GM12801 (cell line): ENCODE data around the gene NAA38.

Source experiments
- TF ChIP-seq, protein P1 (sequence below): IDR thresholded peaks from one replicate; pipeline ENCODE4 v1.5.1; 2011; ENCODE audit warnings: control low read depth; ENCODE audit not compliant: insufficient read length; ENCODE audit errors: extremely low read depth

The NAA38 gene

DNA sequence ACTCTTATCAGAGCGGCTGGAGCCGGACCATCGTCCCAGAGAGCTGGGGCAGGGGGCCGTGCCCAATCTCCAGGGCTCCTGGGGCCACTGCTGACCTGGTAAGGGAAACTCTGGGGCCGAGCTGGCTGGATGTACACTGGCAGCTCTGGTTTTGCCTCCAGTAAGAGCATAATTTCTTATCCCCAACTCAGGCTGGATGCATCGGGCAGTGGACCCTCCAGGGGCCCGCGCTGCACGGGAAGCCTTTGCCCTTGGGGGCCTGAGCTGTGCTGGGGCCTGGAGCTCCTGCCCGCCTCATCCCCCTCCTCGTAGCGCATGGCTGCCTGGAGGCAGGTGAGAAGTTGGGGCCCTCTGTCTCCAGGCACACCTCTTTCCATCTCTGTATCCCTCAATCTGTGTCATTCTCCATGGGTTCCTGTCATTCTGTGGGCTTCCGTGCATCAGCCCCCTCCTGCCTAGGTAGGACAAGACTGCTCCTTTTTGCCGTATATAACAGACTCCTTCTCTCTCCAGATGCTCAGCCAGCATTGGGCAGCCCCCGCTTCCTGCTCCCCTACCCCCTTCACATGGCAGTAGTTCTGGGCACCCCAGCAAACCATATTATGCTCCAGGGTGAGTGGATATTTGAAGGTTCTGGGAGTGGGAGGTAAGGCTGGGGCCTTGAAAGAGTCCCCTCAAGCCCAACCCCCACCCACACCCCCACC, 11.8 kb downstream of the NAA38 start:
- TF ChIP-seq, protein P1, sequence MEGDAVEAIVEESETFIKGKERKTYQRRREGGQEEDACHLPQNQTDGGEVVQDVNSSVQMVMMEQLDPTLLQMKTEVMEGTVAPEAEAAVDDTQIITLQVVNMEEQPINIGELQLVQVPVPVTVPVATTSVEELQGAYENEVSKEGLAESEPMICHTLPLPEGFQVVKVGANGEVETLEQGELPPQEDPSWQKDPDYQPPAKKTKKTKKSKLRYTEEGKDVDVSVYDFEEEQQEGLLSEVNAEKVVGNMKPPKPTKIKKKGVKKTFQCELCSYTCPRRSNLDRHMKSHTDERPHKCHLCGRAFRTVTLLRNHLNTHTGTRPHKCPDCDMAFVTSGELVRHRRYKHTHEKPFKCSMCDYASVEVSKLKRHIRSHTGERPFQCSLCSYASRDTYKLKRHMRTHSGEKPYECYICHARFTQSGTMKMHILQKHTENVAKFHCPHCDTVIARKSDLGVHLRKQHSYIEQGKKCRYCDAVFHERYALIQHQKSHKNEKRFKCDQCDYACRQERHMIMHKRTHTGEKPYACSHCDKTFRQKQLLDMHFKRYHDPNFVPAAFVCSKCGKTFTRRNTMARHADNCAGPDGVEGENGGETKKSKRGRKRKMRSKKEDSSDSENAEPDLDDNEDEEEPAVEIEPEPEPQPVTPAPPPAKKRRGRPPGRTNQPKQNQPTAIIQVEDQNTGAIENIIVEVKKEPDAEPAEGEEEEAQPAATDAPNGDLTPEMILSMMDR = no peak

DNA sequence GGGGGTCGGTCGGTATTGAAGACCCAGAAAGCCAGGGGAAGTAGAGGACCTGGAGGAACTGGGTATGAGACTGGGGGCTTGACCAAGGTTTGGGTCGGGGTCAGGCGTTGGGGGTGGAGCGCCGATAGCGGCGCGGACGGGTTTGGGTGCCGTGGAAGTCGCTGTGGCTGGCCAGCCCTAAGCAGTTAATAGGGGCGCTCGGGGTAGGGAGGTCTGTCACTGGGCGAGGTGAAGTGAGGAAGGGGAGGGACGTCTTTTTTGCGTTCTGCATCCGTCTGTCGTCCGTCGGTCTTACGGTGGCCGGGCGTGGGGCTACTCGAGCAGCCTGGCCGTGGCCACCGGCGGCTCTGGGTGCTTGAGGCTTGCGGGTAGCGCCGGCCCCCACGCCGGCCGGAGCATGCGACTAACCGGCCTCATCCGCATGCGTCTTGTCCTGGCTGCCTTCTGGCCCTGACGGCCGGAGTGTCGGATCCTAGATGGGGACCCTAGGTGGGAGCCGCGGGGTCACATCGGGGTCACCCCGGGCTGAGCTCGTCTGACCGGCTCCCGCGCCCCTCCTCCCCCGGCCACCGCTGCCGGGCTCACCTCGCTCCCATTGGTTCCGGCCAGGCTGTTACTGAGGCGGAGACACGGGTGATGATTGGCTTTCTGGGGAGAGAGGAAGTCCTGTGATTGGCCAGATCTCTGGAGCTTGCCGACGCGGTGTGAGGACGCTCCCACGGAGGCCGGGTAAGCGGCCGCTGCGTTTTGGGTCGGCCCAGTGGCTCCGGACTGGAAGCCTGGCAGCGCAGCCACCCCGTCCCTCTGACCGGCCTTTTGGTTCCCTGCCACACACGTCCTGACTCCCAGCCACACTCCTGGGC, 12.8 kb downstream of the NAA38 start:
- TF ChIP-seq, protein P1 = no peak

DNA sequence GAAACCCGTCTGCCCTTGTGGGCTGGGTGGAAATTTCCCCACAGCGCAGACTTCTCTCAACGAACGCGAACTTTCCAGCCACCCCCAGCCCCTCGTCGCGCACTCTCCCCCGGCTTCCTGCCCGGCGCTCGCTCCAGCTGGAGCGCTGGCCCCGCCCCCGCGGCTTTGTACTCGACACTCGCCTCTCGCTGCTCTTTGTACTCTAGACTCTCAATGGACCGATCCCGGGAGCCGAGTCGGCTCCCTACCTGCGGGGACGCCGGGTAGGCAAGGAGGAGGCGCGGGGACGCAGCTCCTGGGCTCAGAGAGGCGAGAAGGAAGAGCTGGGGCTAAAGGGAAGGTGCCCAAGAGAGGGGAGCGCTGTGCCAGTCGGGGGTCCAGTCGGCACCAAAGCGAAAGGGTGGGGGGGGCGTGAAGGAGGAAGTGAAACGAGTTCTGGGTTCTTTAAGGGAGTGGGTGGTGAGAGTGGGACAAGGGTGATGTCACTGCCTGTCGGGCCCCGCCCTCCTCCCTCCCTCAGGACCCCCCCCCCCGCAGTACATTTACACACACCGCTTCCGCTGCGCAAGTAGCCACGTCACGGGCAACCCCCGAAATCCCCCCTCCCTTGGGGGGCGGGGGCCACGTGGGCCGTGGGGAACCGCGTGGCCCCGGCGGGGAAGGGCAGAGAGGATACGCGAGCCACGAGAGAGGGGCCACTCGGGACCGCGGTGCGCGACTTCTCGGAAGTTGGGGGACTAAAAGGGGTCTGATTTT, 13.6 kb downstream of the NAA38 start:
- TF ChIP-seq, protein P1 = no peak

DNA sequence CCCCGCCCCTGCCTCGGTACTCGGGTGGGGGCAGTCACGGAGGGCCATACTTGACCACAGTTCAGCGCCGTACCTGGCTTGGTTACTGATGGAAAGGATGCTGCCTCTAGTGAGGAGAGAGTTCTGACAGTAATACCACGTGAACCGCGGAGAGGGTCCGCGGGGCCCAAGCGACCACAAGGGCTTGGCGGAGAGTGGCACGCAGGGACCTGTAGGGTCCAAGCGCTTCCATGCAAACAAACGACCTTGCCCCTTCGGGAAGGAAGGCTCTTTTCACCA, 14.2 kb downstream of the NAA38 start:
- TF ChIP-seq, protein P1 = no peak

DNA sequence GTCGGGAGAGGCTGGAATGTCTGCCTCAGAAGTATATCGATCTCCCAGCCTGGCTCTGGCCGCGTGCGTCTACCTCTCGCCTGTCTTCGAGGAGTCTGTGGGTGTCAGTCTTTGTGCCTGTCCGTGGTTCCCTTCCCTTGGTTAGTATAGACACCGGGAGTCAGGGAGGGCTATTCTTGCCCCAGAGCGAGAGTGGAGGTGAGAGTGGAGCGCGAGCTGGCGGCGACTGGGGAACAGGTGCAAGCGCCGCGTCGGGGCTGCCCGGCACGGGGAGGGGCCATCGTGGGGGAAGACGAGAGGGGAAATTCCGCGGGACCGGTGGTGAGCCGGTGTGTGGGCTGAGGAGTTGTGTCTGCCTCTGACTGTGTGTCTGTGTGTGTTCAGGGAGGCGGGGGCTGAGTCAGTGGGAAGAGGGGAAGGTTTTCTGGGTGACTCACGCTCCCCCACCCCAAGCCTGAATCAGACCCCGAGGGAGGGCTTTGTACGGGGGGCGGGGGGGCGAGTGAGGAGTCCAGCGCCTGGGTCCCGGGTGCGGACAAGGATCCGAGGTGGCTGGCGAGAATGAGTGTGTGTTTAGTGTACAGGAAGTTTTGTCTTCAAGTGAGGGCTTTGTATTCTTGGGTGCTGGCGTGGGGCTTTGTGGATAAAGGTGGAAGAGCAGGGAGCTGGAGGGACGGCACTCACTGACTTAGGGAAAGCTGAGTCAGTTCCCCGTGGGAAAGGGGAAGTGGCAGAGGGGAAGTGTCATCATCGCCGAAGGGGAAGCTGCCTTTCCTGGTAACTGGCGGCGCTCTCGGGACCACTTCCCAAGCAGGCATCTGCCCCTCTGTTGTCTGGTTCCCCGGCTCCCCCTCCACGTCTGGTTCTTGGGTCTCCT, 14.7 kb downstream of the NAA38 start:
- TF ChIP-seq, protein P1 = no peak

DNA sequence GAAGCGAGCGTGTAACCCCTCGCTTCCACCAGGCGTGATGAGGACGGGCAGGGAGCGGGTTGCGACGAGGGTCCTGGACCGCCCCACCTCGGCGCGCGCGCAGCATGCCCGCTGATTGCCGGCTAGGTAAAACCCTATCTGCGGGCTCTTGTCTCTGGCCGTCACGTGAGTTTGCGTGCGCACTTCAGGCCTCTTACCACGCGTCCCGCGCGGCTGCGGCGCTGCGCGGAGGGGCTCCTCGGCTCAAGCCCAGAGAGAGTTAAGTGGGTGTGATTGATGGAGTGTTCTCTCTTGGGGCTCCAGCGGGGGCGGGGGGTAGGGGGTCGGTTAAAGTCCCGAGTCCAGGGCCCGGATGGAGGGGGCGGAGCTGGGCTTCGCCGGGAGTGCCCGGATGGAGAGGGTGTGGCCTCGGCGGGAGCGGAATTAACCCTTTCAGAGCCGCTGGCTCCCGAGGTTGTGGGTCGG, 15.4 kb downstream of the NAA38 start:
- TF ChIP-seq, protein P1 = no peak
